Measurements from ENCODE around the gene MYO1C. TPM values are rescaled to one million over a fixed set of nuclear protein-coding genes. Genes with fewer than 3 reads are reported as not detected.

Gene MYO1C
- total RNA-seq, 6 experiments from 2014 or later, result 310 to 400 (median 328) TPM

GRCh38 chr17:1469231-1469852, 23.1 kb downstream of the MYO1C start:
- H3K4me3 Mint-ChIP-seq, result no peak overlapping the region

GRCh38 chr17:1467898-1468492, 24.5 kb downstream of the MYO1C start:
- Mint-ChIP-seq H3K4me3 (no peak overlapping the region), H3K9me3 (peaks cover 5% of the 10 kb centered on the region; the same call in 1 of the 2 replicates), H3K4me1 (ENCODE audit: low read depth) (peaks cover 6% of the 10 kb centered on the region), H3K36me3 (ENCODE audit: low read depth) (peaks cover 37% of the 10 kb centered on the region), H3K27me3 (ENCODE audit: insufficient read depth) (peaks cover 7% of the 10 kb centered on the region), H3K27ac (no peak overlapping the region)
- no peak for DNase-seq
- TF ChIP-seq CTCF (IDR thresholded peaks at IDR 0.05), result no peak

More at GRCh38 chr17:1469231-1469852, 23.1 kb downstream of the MYO1C start:
- H3K27me3 Mint-ChIP-seq (ENCODE audit: insufficient read depth), result peaks cover 3% of the 10 kb centered on the region
- no peak overlapping the region for H3K27ac Mint-ChIP-seq
- no peaks in the 10 kb centered on the region for H3K4me1 Mint-ChIP-seq (ENCODE audit: low read depth)
- H3K9me3 Mint-ChIP-seq, result no peaks in the 10 kb centered on the region
- DNase-seq, result no peak
- TF ChIP-seq CTCF (IDR thresholded peaks at IDR 0.05), result no peak
- H3K36me3 Mint-ChIP-seq (ENCODE audit: low read depth), result peaks cover 39% of the 10 kb centered on the region

GRCh38 chr17:1467258-1467657, 25.2 kb downstream of the MYO1C start:
- H3K9me3 Mint-ChIP-seq, result peaks cover 6% of the 10 kb centered on the region; the same call in 1 of the 2 replicates
- peaks cover 10% of the 10 kb centered on the region for H3K4me1 Mint-ChIP-seq (ENCODE audit: low read depth)
- no peak overlapping the region for H3K27ac Mint-ChIP-seq
- TF ChIP-seq CTCF (IDR thresholded peaks at IDR 0.05), result no peak
- H3K27me3 Mint-ChIP-seq (ENCODE audit: insufficient read depth), result peaks cover 6% of the 10 kb centered on the region
- DNase-seq, result no peak
- H3K4me3 Mint-ChIP-seq, result no peak overlapping the region
- H3K36me3 Mint-ChIP-seq (ENCODE audit: low read depth), result peaks cover 45% of the 10 kb centered on the region

GRCh38 chr17:1464186-1464585, 28.3 kb downstream of the MYO1C start:
- Mint-ChIP-seq H3K27me3 (ENCODE audit: insufficient read depth) (peaks cover 8% of the 10 kb centered on the region), H3K36me3 (ENCODE audit: low read depth) (peaks cover 45% of the 10 kb centered on the region), H3K9me3 (peaks cover 11% of the 10 kb centered on the region), H3K4me1 (ENCODE audit: low read depth) (peaks cover 30% of the 10 kb centered on the region), H3K4me3 (no peak overlapping the region), H3K27ac (no peak overlapping the region)
- TF ChIP-seq CTCF (IDR thresholded peaks at IDR 0.05), result no peak
- DNase-seq, result no peak

GRCh38 chr17:1462164-1463112, 30.0 kb downstream of the MYO1C start:
- H3K27me3 Mint-ChIP-seq (ENCODE audit: insufficient read depth), result peaks cover 8% of the 10 kb centered on the region
- H3K4me3 Mint-ChIP-seq, result peak overlapping the region; percentile 42; the same call in 1 of the 2 replicates
- peaks cover 37% of the 10 kb centered on the region for H3K36me3 Mint-ChIP-seq (ENCODE audit: low read depth)
- peaks cover 11% of the 10 kb centered on the region for H3K9me3 Mint-ChIP-seq
- TF ChIP-seq CTCF (IDR thresholded peaks at IDR 0.05), result no peak
- no peak for DNase-seq
- peaks cover 30% of the 10 kb centered on the region for H3K4me1 Mint-ChIP-seq (ENCODE audit: low read depth)
- peak overlapping the region; percentile 76; the same call in 1 of the 2 replicates for H3K27ac Mint-ChIP-seq

Data from HFFc6 (cell line).